Measurements from ENCODE around the gene SPDYE6.

DNA sequence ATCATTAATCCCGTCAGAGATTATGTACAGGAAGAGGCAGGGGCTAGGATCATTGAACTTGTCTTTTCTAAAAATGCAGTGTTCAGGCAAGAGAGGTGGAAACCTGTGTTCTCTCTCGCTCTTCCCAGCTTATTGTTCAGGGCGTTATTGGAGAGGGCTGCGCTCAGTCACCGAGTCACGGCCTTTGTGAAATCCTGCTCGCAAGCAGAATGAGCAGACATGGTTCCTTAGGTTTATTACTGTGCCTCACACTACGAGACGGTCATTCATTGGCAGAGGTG is 39.3 kb upstream of the SPDYE6 start:
- TF ChIP-seq, protein P1, sequence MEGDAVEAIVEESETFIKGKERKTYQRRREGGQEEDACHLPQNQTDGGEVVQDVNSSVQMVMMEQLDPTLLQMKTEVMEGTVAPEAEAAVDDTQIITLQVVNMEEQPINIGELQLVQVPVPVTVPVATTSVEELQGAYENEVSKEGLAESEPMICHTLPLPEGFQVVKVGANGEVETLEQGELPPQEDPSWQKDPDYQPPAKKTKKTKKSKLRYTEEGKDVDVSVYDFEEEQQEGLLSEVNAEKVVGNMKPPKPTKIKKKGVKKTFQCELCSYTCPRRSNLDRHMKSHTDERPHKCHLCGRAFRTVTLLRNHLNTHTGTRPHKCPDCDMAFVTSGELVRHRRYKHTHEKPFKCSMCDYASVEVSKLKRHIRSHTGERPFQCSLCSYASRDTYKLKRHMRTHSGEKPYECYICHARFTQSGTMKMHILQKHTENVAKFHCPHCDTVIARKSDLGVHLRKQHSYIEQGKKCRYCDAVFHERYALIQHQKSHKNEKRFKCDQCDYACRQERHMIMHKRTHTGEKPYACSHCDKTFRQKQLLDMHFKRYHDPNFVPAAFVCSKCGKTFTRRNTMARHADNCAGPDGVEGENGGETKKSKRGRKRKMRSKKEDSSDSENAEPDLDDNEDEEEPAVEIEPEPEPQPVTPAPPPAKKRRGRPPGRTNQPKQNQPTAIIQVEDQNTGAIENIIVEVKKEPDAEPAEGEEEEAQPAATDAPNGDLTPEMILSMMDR (IDR thresholded peaks at IDR 0.05): no peak
- TF ChIP-seq POLR2A (IDR thresholded peaks at IDR 0.05): no peak

Measured in heart left ventricle (tissue), 13 donors.